Right ventricle myocardium inferior (tissue), 1 donor: Measurements from ENCODE around the gene ETS1. TPM values are rescaled to one million over a fixed set of nuclear protein-coding genes. Genes with fewer than 3 reads are reported as not detected.

Source experiments
- ATAC-seq: fragments of 200-7000 bp; cut with Tn5 transposase; one replicate; pipeline ENCODE4 v1.9.1; 2020; ENCODE audit warnings: mild to moderate bottlenecking, moderate library complexity
- DNase-seq: peaks from one replicate; pipeline ENCODE4 v3.0.0; 2021; ENCODE audit errors: missing footprints
- intact Hi-C: fragments of 100-400 bp; cut with DNase I; formaldehyde crosslinking; loops from one replicate; pipeline ENCODE4 v1.11.0; 2022
- long read RNA-seq: library from polyadenylated mRNA; unstranded; transcript quantifications from one replicate; pipeline ENCODE4 v2.0.0, GENCODE V29; 2021
- total RNA-seq: library from RNA; stranded (reverse); fragmentation: NEBNext Ultra II Directional; extraction: Animal tissue kit (Norgen Biotek cat#: 25700); gene quantifications from one replicate; pipeline ENCODE4 v1.2.1, GENCODE V29; 2021
- donor health status: DM: no; HTN: yes; CAD: no; lungs with severe emphysema.

Gene ETS1
- total RNA-seq = 53.2 TPM
- long read RNA-seq, transcript ETS1-201 (8 exons, 2,231 nt) = major isoform, 5 of 9 reads
- long read RNA-seq, partial matches to known transcripts = 0 of 9 reads
- long read RNA-seq, other reads (novel, unspliced or antisense) = 4 of 9 reads

- intact Hi-C loops = no loop called here
- DNase-seq (no peak), ATAC-seq (no peak)
Observed at GRCh38 chr11:128587415-128587814, at the start of gene ETS1. Gene ETS1 (minus strand): TSS chr11:128587558. CDS start chr11:128573130, 14,428 bp downstream.

- ATAC-seq (no peak), DNase-seq (no peak)
- intact Hi-C loops = loop anchor here (5.0 to 10.0 kb wide), 2 partner anchors 302 to 600 kb away; no protein-coding TSS in a partner anchor
Observed at GRCh38 chr11:128634395-128634794, 47.0 kb upstream of the ETS1 start.

- intact Hi-C loops = loop anchor here (5.0 to 10.0 kb wide), 2 partner anchors 301 to 599 kb away; no protein-coding TSS in a partner anchor
- DNase-seq (no peak), ATAC-seq (no peak)
Observed at GRCh38 chr11:128633384-128633965, 46.1 kb upstream of the ETS1 start.

GRCh38 chr11:128632141-128632791 is 44.9 kb upstream of the ETS1 start:
- intact Hi-C loops = loop anchor here (5.0 to 10.0 kb wide), 2 partner anchors 300 to 597 kb away; no protein-coding TSS in a partner anchor
- ATAC-seq (peak; percentile 47), DNase-seq (no peak)

GRCh38 chr11:128630367-128631230 is 43.2 kb upstream of the ETS1 start:
- intact Hi-C loops = loop anchor here (1.0 to 10.0 kb wide), 5 partner anchors 202 to 596 kb away; no protein-coding TSS in a partner anchor
- peak; percentile 95 for ATAC-seq
- DNase-seq = peak; percentile 93

GRCh38 chr11:128629516-128630106 is 42.3 kb upstream of the ETS1 start:
- ATAC-seq = no peak
- no peak for DNase-seq
- intact Hi-C loops = loop anchor here (1.0 to 10.0 kb wide), 8 partner anchors 47 to 595 kb away; no protein-coding TSS in a partner anchor

GRCh38 chr11:128628686-128629085 is 41.3 kb upstream of the ETS1 start:
- DNase-seq = no peak
- no peak for ATAC-seq
- intact Hi-C loops = loop anchor here (5.0 kb wide), 3 partner anchors 46 to 161 kb away; no protein-coding TSS in a partner anchor

- DNase-seq (no peak), ATAC-seq (no peak)
- intact Hi-C loops = loop anchor here (5.0 kb wide), 3 partner anchors 46 to 161 kb away; no protein-coding TSS in a partner anchor
Observed at GRCh38 chr11:128628325-128628673, 40.9 kb upstream of the ETS1 start.

- ATAC-seq = no peak
- intact Hi-C loops = loop anchor here (5.0 kb wide), 3 partner anchors 45 to 160 kb away; no protein-coding TSS in a partner anchor
Observed at GRCh38 chr11:128627666-128628324, 40.4 kb upstream of the ETS1 start.

GRCh38 chr11:128626913-128627665 is 39.7 kb upstream of the ETS1 start:
- intact Hi-C loops = loop anchor here (5.0 kb wide), 3 partner anchors 45 to 160 kb away; no protein-coding TSS in a partner anchor
- no peak for DNase-seq
- no peak for ATAC-seq

More at GRCh38 chr11:128627666-128628324, 40.4 kb upstream of the ETS1 start:
- no peak for DNase-seq

- DNase-seq = no peak
- intact Hi-C loops = loop anchor here (5.0 kb wide), 3 partner anchors 43 to 158 kb away; no protein-coding TSS in a partner anchor
- no peak for ATAC-seq
Observed at GRCh38 chr11:128625746-128626145, 38.4 kb upstream of the ETS1 start.

- DNase-seq = no peak
- no peak for ATAC-seq
- intact Hi-C loops = loop anchor here (5.0 kb wide), 3 partner anchors 43 to 158 kb away; no protein-coding TSS in a partner anchor
Observed at GRCh38 chr11:128625326-128625725, 38.0 kb upstream of the ETS1 start.

- intact Hi-C loops = loop anchor here (5.0 kb wide), 3 partner anchors 42 to 157 kb away; no protein-coding TSS in a partner anchor
- no peak for DNase-seq
- no peak for ATAC-seq
Observed at GRCh38 chr11:128624269-128625175, 37.2 kb upstream of the ETS1 start.

- no peak for ATAC-seq
Observed at GRCh38 chr11:128623091-128623490, 35.7 kb upstream of the ETS1 start.

GRCh38 chr11:128621601-128622501 is 34.5 kb upstream of the ETS1 start:
- ATAC-seq (peak; percentile 84), DNase-seq (no peak)
- intact Hi-C loops = no loop called here

More at GRCh38 chr11:128623091-128623490, 35.7 kb upstream of the ETS1 start:
- intact Hi-C loops = no loop called here
- DNase-seq = no peak
